Caco-2 (cell line): ENCODE data around the gene PPP3CB. TPM values are rescaled to one million over a fixed set of nuclear protein-coding genes. Genes with fewer than 3 reads are reported as not detected.
A peak's percentile ranks its signal among the peaks of the same experiment; 100 is the strongest.

ENCODE experiments used
- BruUV-seq: library from RNA; stranded (reverse); fragments of 400-500 nt; replicated peaks from 2 replicates; lab custom pipeline; 2021; lab: Mats Ljungman, UMichigan
- CTCF ChIA-PET: fragments of 300-600 bp; sonication (Branson Sonifier 250); formaldehyde crosslinking; loops from one replicate; lab custom pipeline; 2022; ENCODE audit warnings: antibody characterized with exemption; lab: Charles Lee
- POLR2A ChIA-PET: fragments of 300-600 bp; sonication (Branson Sonifier 250); formaldehyde crosslinking; loops from one replicate; lab custom pipeline; 2022; ENCODE audit warnings: antibody characterized with exemption; lab: Charles Lee
- DNase-seq, 2 experiments: peaks; one replicate each; pipeline versions ENCODE4 v3.0.0 to v3.0.0-alpha.2; 2020 to 2022
- H3K27me3 ChIP-seq: replicated peaks from 2 replicates; pipeline ENCODE4 v1.6.0; 2011; ENCODE audit warnings: low read length; ENCODE audit not compliant: control insufficient read depth, insufficient read depth
- H3K36me3 ChIP-seq: 2 replicates; pipeline ENCODE4 v1.5.1; 2011; ENCODE audit warnings: low read length; ENCODE audit not compliant: control insufficient read depth, insufficient read depth
- H3K4me1 ChIP-seq: fragments of 250-450 bp; sonication (Bioruptor Pico); 2 replicates; pipeline ENCODE4 v1.5.1; 2020; ENCODE audit warnings: mild to moderate bottlenecking
- H3K4me3 ChIP-seq: 2 replicates; pipeline ENCODE4 v1.5.1; 2011; ENCODE audit warnings: low read depth, mild to moderate bottlenecking, control low read depth, low read length
- H3K9me3 ChIP-seq: fragments of 250-450 bp; sonication (Bioruptor Pico); 2 replicates; pipeline ENCODE4 v1.5.1; 2020; ENCODE audit warnings: mild to moderate bottlenecking, moderate library complexity
- H3K27ac Mint-ChIP-seq: one replicate; pipeline ENCODE4 v1.8.0; 2022; ENCODE audit warnings: mixed read lengths; ENCODE audit not compliant: unreplicated experiment
- H3K27me3 Mint-ChIP-seq: one replicate; pipeline ENCODE4 v1.8.0; 2022; ENCODE audit warnings: mixed read lengths; ENCODE audit not compliant: insufficient read depth, unreplicated experiment
- H3K36me3 Mint-ChIP-seq: one replicate; pipeline ENCODE4 v1.8.0; 2022; ENCODE audit warnings: mild to moderate bottlenecking, mixed read lengths; ENCODE audit not compliant: insufficient read depth, unreplicated experiment
- H3K4me1 Mint-ChIP-seq: one replicate; pipeline ENCODE4 v1.8.0; 2022; ENCODE audit warnings: low read depth, mixed read lengths; ENCODE audit not compliant: unreplicated experiment
- H3K4me3 Mint-ChIP-seq: one replicate; pipeline ENCODE4 v1.8.0; 2022; ENCODE audit warnings: mild to moderate bottlenecking, moderate library complexity, mixed read lengths; ENCODE audit not compliant: unreplicated experiment
- H3K9me3 Mint-ChIP-seq: one replicate; pipeline ENCODE4 v1.8.0; 2022; ENCODE audit warnings: mixed read lengths; ENCODE audit not compliant: unreplicated experiment
- CTCF ChIP-seq, 2 experiments: fragments of 200-600 bp in 1 of 2; IDR thresholded peaks; 1 replicate in 1 of 2; 2 replicates in 1 of 2; pipeline versions ENCODE4 v1.5.1 to v1.8.0; 2011 to 2022; ENCODE audit warnings: antibody characterized with exemption in 1 of 2, control low read depth in 1 of 2, inconsistent platforms in 1 of 2, low read depth in 1 of 2, low read length in 1 of 2, mild to moderate bottlenecking in 1 of 2, moderate library complexity in 1 of 2; ENCODE audit not compliant: insufficient read depth in 1 of 2, severe bottlenecking in 1 of 2, unreplicated experiment in 1 of 2
- intact Hi-C: fragments of 100-400 bp; cut with micrococcal nuclease; formaldehyde crosslinking; loops from one replicate; pipeline ENCODE4 v1.10.0; 2022; ENCODE audit not compliant: unreplicated experiment
- total RNA-seq: library from RNA; stranded (reverse); gene quantifications from 2 replicates; pipeline ENCODE4 v1.2.3, GENCODE V29; 2022

Gene PPP3CB
- total RNA-seq, 1 experiment from 2014 or later, result 41.5 TPM

GRCh38 chr10:73522263-73522662 lies 26.4 kb upstream of the PPP3CB start:
- H3K36me3 Mint-ChIP-seq, result peaks cover 5% of the 10 kb centered on the region
- BruUV-seq, result no TSS peak
- H3K27me3 ChIP-seq, result no peaks in the 10 kb centered on the region

GRCh38 chr10:73519336-73519735 lies 23.5 kb upstream of the PPP3CB start:
- ChIA-PET POLR2A (interaction anchor here (0.7 kb wide), 1 partner anchor 20 kb away, joined by 3 read pairs; no protein-coding TSS in a partner anchor), CTCF (no interaction called here)
- Mint-ChIP-seq H3K4me3 (no peak overlapping the region), H3K27me3 (no peaks in the 10 kb centered on the region), H3K36me3 (peaks cover 15% of the 10 kb centered on the region), H3K27ac (no peak overlapping the region), H3K4me1 (peaks cover 8% of the 10 kb centered on the region), H3K9me3 (no peaks in the 10 kb centered on the region)
- Histone ChIP-seq H3K36me3 (peaks cover 4% of the 10 kb centered on the region; the same call in 1 of the 2 replicates), H3K9me3 (no peaks in the 10 kb centered on the region), H3K4me1 (0 out of 2 replicates have a peak, but pooled peaks cover 3% of the 10 kb centered on the region), H3K4me3 (no peak overlapping the region), H3K27me3 (no peaks in the 10 kb centered on the region)
- no peak for DNase-seq
- no peak for TF ChIP-seq CTCF (IDR thresholded peaks at IDR 0.05; ENCODE audit: insufficient read depth in 1 of 2, low read depth in 1 of 2, low read length in 1 of 2, severe bottlenecking in 1 of 2, unreplicated experiment in 1 of 2)
- intact Hi-C loops, result no loop called here
- BruUV-seq, result no TSS peak

More at GRCh38 chr10:73522263-73522662, 26.4 kb upstream of the PPP3CB start:
- no peaks in the 10 kb centered on the region for H3K27me3 Mint-ChIP-seq
- Histone ChIP-seq H3K4me1 (0 out of 2 replicates have a peak, but pooled peaks cover 3% of the 10 kb centered on the region), H3K4me3 (no peak overlapping the region), H3K36me3 (peaks cover 1% of the 10 kb centered on the region; the same call in 1 of the 2 replicates), H3K9me3 (no peaks in the 10 kb centered on the region)
- ChIA-PET POLR2A (no interaction called here), CTCF (no interaction called here)
- no peaks in the 10 kb centered on the region for H3K9me3 Mint-ChIP-seq
- intact Hi-C loops, result no loop called here
- no peak for DNase-seq
- no peak overlapping the region for H3K4me3 Mint-ChIP-seq
- H3K4me1 Mint-ChIP-seq, result peaks cover 4% of the 10 kb centered on the region
- no peak overlapping the region for H3K27ac Mint-ChIP-seq
- TF ChIP-seq CTCF (IDR thresholded peaks at IDR 0.05; ENCODE audit: insufficient read depth in 1 of 2, low read depth in 1 of 2, low read length in 1 of 2, severe bottlenecking in 1 of 2, unreplicated experiment in 1 of 2), result no peak

GRCh38 chr10:73517166-73517888 lies 21.5 kb upstream of the PPP3CB start:
- H3K27me3 Mint-ChIP-seq, result no peaks in the 10 kb centered on the region
- H3K4me1 Mint-ChIP-seq, result peaks cover 8% of the 10 kb centered on the region
- CTCF ChIA-PET, result interaction anchor here (1.5 kb wide), 1 partner anchor 12 kb away, joined by 11 read pairs; no protein-coding TSS in a partner anchor
- H3K4me3 ChIP-seq, result no peak overlapping the region
- no TSS peak for BruUV-seq
- 0 out of 2 replicates have a peak, but pooled peaks cover 3% of the 10 kb centered on the region for H3K4me1 ChIP-seq
- no peak for TF ChIP-seq CTCF (IDR thresholded peaks at IDR 0.05; ENCODE audit: insufficient read depth in 1 of 2, low read depth in 1 of 2, low read length in 1 of 2, severe bottlenecking in 1 of 2, unreplicated experiment in 1 of 2)
- H3K4me3 Mint-ChIP-seq, result no peak overlapping the region
- intact Hi-C loops, result no loop called here
- POLR2A ChIA-PET, result interaction anchor here (1.0 kb wide), 1 partner anchor 22 kb away, joined by 14 read pairs; the partner anchor contains the start of gene PPP3CB
- H3K36me3 Mint-ChIP-seq, result peaks cover 10% of the 10 kb centered on the region
- no peaks in the 10 kb centered on the region for H3K27me3 ChIP-seq
- DNase-seq, result peak in 1 of 2 experiments; percentile 29
- H3K27ac Mint-ChIP-seq, result peak overlapping the region; percentile 1
- H3K36me3 ChIP-seq, result peaks cover 4% of the 10 kb centered on the region; the same call in 1 of the 2 replicates
- no peaks in the 10 kb centered on the region for H3K9me3 Mint-ChIP-seq
- H3K9me3 ChIP-seq, result no peaks in the 10 kb centered on the region
